H1 (cell line): ENCODE results near the gene ADAMTS14. TPM values are rescaled to one million over a fixed set of nuclear protein-coding genes. Genes with fewer than 3 reads are reported as not detected.

Source experiments
- NRF1 ChIP-seq: IDR thresholded peaks from 2 replicates; pipeline ENCODE4 v1.6.1; 2011; ENCODE audit warnings: mild to moderate bottlenecking, low read depth, low read length, improper control_type of control experiment
- POLR2A ChIP-seq, 2 experiments: IDR thresholded peaks; 1 replicate in 1 of 2; 2 replicates in 1 of 2; pipeline ENCODE4 v1.6.1; 2011; ENCODE audit warnings: low read depth in 2 of 2, low read length in 2 of 2, mild to moderate bottlenecking in 2 of 2; ENCODE audit errors: control extremely low read depth in 1 of 2
- POLR2AphosphoS5 ChIP-seq: IDR thresholded peaks from 2 replicates; pipeline ENCODE4 v1.6.1; 2011; ENCODE audit warnings: low read depth, low read length
- RAD21 ChIP-seq, 2 experiments: IDR thresholded peaks in 1 of 2; conservative IDR thresholded peaks in 1 of 2; 2 replicates each; pipeline ENCODE4 v1.6.1; 2011; ENCODE audit warnings: low read depth in 2 of 2, low read length in 2 of 2, improper control_type of control experiment in 1 of 2, inconsistent platforms in 1 of 2, mild to moderate bottlenecking in 1 of 2, moderate library complexity in 1 of 2
- RNF2 ChIP-seq: fragments of 200-900, 300-1000 bp; sonication (generic); IDR thresholded peaks from 2 replicates; pipeline ENCODE4 v1.7.1; 2016; ENCODE audit warnings: borderline replicate concordance, low read depth, mild to moderate bottlenecking, antibody characterized with exemption, low read length; ENCODE audit not compliant: poor library complexity, severe bottlenecking; ENCODE audit errors: missing control alignments
- USF2 ChIP-seq: IDR thresholded peaks from 2 replicates; pipeline ENCODE4 v1.6.1; 2011; ENCODE audit warnings: low read length, improper control_type of control experiment
- polyA plus RNA-seq, 7 experiments: library from polyadenylated mRNA; depleted of rRNA in 3 of 7; stranded (reverse) in 5 of 7; unstranded in 2 of 7; fragments of >200 nt in 5 of 7; fragments of 200-250 nt in 2 of 7; gene quantifications; 1 replicate in 5 of 7; 2 replicates in 1 of 7; 4 replicates in 1 of 7; pipeline versions ENCODE4 v1.2.1 to v1.2.3, GENCODE V29; 2011 to 2013; ENCODE audit warnings: missing spikeins in 2 of 7, mixed read lengths in 2 of 7
- total RNA-seq: library from RNA; stranded (reverse); fragmentation: NEBNext Ultra II Directional; extraction: Animal tissue kit (Norgen Biotek cat#: 25700); gene quantifications from 2 replicates; pipeline ENCODE4 v1.2.1, GENCODE V29; 2021

ADAMTS14 gene
- total and polyA plus RNA-seq, 2 of the 8 experiments (the other 6 are each of a cell fraction or from before 2014, with no cell fraction given): 2.0 to 2.3 TPM

- TF ChIP-seq USF2: no peak
- TF ChIP-seq RAD21 (IDR thresholded peaks at IDR 0.05 in 1 of 2, conservative IDR thresholded peaks at IDR 0.05 in 1 of 2; ENCODE audit: low read depth in 2 of 2, low read length in 2 of 2): no peak
- TF ChIP-seq POLR2A (IDR thresholded peaks at IDR 0.05; ENCODE audit: control extremely low read depth in 1 of 2, low read depth in 2 of 2, low read length in 2 of 2): no peak
- TF ChIP-seq RNF2: no peak
- TF ChIP-seq NRF1: no peak
- TF ChIP-seq POLR2AphosphoS5: no peak
Observed at GRCh38 chr10:70748305-70748704, 76.0 kb downstream of the ADAMTS14 start (continued).
